Keratinocyte (primary cell): ENCODE measurements around the gene IL17RD. TPM values are rescaled to one million over a fixed set of nuclear protein-coding genes. Genes with fewer than 3 reads are reported as not detected.

Experiments used
- DNase-seq: peaks from one replicate; pipeline ENCODE4 v3.0.0-alpha.2; 2011; ENCODE audit warnings: low read depth, missing footprints, low spot score
- FAIRE-seq: peaks from 2 replicates; lab custom pipeline; 2011; peaks lifted over from hg19 to GRCh38; lab: Jason Lieb, UNC
- H2AFZ ChIP-seq: 2 replicates; pipeline ENCODE4 v1.6.0; 2012; ENCODE audit warnings: low read length, control low read depth, inconsistent platforms; ENCODE audit not compliant: control insufficient read depth
- H3K27ac ChIP-seq: 2 replicates; pipeline ENCODE4 v1.5.1; 2011; ENCODE audit warnings: low read length; ENCODE audit not compliant: control insufficient read depth, insufficient read depth
- H3K27me3 ChIP-seq: 3 replicates; pipeline ENCODE4 v1.6.0; 2011; ENCODE audit warnings: low read length; ENCODE audit not compliant: control insufficient read depth, insufficient read depth; ENCODE audit errors: extremely low read depth
- H3K36me3 ChIP-seq, 2 experiments: 2 replicates in 1 of 2; 3 replicates in 1 of 2; pipeline ENCODE4 v1.5.1; 2011; ENCODE audit warnings: low read length in 2 of 2, mild to moderate bottlenecking in 1 of 2; ENCODE audit not compliant: control insufficient read depth in 2 of 2, insufficient read depth in 2 of 2; ENCODE audit errors: extremely low read depth in 1 of 2
- H3K4me1 ChIP-seq: 3 replicates; pipeline ENCODE4 v1.5.1; 2011; ENCODE audit warnings: low read length; ENCODE audit not compliant: control insufficient read depth, insufficient read depth; ENCODE audit errors: extremely low read depth
- H3K4me2 ChIP-seq: 3 replicates; pipeline ENCODE4 v1.6.0; 2011; ENCODE audit warnings: low read depth, low read length; ENCODE audit not compliant: control insufficient read depth, insufficient read depth; ENCODE audit errors: extremely low read depth
- H3K4me3 ChIP-seq, 3 experiments: fragments of 200-600 bp in 1 of 3; sonication (generic) in 1 of 3; 2 replicates in 2 of 3; 3 replicates in 1 of 3; pipeline ENCODE4 v1.5.1; 2011 to 2016; ENCODE audit warnings: low read length in 3 of 3, mild to moderate bottlenecking in 3 of 3, control low read depth in 2 of 3, inconsistent platforms in 1 of 3, low read depth in 1 of 3, mixed read lengths in 1 of 3, mixed run types in 1 of 3, moderate library complexity in 1 of 3; ENCODE audit not compliant: control insufficient read depth in 2 of 3, insufficient read depth in 2 of 3; ENCODE audit errors: extremely low read depth in 1 of 3
- H3K79me2 ChIP-seq: 2 replicates; pipeline ENCODE4 v1.6.0; 2012; ENCODE audit warnings: low read length; ENCODE audit not compliant: control insufficient read depth, insufficient read depth
- H3K9ac ChIP-seq: 3 replicates; pipeline ENCODE4 v1.6.0; 2011; ENCODE audit warnings: low read length; ENCODE audit not compliant: control insufficient read depth, insufficient read depth; ENCODE audit errors: extremely low read depth
- H3K9me1 ChIP-seq: 3 replicates; pipeline ENCODE4 v1.6.0; 2011; ENCODE audit warnings: low read length; ENCODE audit not compliant: control insufficient read depth, insufficient read depth; ENCODE audit errors: extremely low read depth
- H3K9me3 ChIP-seq: 2 replicates; pipeline ENCODE4 v1.5.1; 2012; ENCODE audit warnings: low read depth, low read length; ENCODE audit not compliant: control insufficient read depth
- H4K20me1 ChIP-seq: 3 replicates; pipeline ENCODE4 v1.6.0; 2011; ENCODE audit warnings: low read length; ENCODE audit not compliant: control insufficient read depth, insufficient read depth; ENCODE audit errors: extremely low read depth
- EZH2 ChIP-seq: IDR thresholded peaks from one replicate; pipeline ENCODE4 v1.6.1; 2012; ENCODE audit warnings: inconsistent platforms, mild to moderate bottlenecking, low read length, moderate library complexity
- dilution Hi-C: fragments of 300-500 bp; cut with MboI; formaldehyde crosslinking; loops from one replicate; pipeline ENCODE4 v1.7.0; 2020; ENCODE audit warnings: low sequenced_read_pairs; ENCODE audit not compliant: extremely low pct_ligation_motif_present
- polyA plus RNA-seq, 5 experiments: library from polyadenylated mRNA; depleted of rRNA in 3 of 5; stranded (reverse) in 3 of 5; stranded (forward) in 1 of 5; unstranded in 1 of 5; fragments of >200 nt; gene quantifications; 1 replicate in 1 of 5; 2 replicates in 3 of 5; 3 replicates in 1 of 5; pipeline versions ENCODE4 v1.2.1 to v1.2.3, GENCODE V29; 2011 to 2012; ENCODE audit warnings: missing spikeins in 2 of 5, low read depth in 1 of 5, low replicate concordance in 1 of 5
- TF ChIP-seq, protein P1 (sequence below), 3 experiments: IDR thresholded peaks in 1 of 3; conservative IDR thresholded peaks in 1 of 3; optimal IDR thresholded peaks in 1 of 3; 2 replicates in 2 of 3; 3 replicates in 1 of 3; pipeline versions ENCODE3 to v1.5.1; 2011; ENCODE audit warnings: low read length in 3 of 3, mild to moderate bottlenecking in 3 of 3, moderate library complexity in 2 of 3, control low read depth in 1 of 3, inconsistent platforms in 1 of 3; ENCODE audit not compliant: insufficient read depth in 2 of 3; ENCODE audit errors: extremely low read depth in 1 of 3

Gene IL17RD
- polyA plus RNA-seq, 1 donor (not counting 4 experiments of a cell fraction or from before 2014, with no cell fraction given) = 1.4 TPM

GRCh38 chr3:57160765-57161538 is 4.2 kb downstream of the IL17RD start:
- no peak for DNase-seq
- Histone ChIP-seq H3K4me1 (no peaks in the 10 kb centered on the region), H3K9me3 (no peaks in the 10 kb centered on the region), H4K20me1 (peaks cover 3% of the 10 kb centered on the region), H3K27ac (no peak overlapping the region), H3K79me2 (no peaks in the 10 kb centered on the region), H3K36me3 (no peaks in the 10 kb centered on the region), H3K4me3 (no peak overlapping the region), H3K27me3 (peaks cover 18% of the 10 kb centered on the region), H3K9me1 (no peaks in the 10 kb centered on the region), H3K9ac (no peak overlapping the region), H3K4me2 (no peak overlapping the region), H2AFZ (no peak overlapping the region)
- dilution Hi-C loops = no loop called here
- TF ChIP-seq, protein P1, sequence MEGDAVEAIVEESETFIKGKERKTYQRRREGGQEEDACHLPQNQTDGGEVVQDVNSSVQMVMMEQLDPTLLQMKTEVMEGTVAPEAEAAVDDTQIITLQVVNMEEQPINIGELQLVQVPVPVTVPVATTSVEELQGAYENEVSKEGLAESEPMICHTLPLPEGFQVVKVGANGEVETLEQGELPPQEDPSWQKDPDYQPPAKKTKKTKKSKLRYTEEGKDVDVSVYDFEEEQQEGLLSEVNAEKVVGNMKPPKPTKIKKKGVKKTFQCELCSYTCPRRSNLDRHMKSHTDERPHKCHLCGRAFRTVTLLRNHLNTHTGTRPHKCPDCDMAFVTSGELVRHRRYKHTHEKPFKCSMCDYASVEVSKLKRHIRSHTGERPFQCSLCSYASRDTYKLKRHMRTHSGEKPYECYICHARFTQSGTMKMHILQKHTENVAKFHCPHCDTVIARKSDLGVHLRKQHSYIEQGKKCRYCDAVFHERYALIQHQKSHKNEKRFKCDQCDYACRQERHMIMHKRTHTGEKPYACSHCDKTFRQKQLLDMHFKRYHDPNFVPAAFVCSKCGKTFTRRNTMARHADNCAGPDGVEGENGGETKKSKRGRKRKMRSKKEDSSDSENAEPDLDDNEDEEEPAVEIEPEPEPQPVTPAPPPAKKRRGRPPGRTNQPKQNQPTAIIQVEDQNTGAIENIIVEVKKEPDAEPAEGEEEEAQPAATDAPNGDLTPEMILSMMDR (optimal IDR thresholded peaks at IDR 0.05 in 1 of 3, IDR thresholded peaks at IDR 0.05 in 1 of 3, conservative IDR thresholded peaks at IDR 0.05 in 1 of 3; ENCODE audit: extremely low read depth in 1 of 3, insufficient read depth in 2 of 3, low read length in 3 of 3) = no peak
- no peak for TF ChIP-seq EZH2
- no peak for FAIRE-seq

- Histone ChIP-seq H3K36me3 (no peaks in the 10 kb centered on the region), H4K20me1 (peaks cover 3% of the 10 kb centered on the region), H3K9me1 (no peaks in the 10 kb centered on the region), H3K79me2 (no peaks in the 10 kb centered on the region), H3K9ac (no peak overlapping the region), H3K4me2 (no peak overlapping the region), H3K9me3 (no peaks in the 10 kb centered on the region), H3K27ac (no peak overlapping the region), H2AFZ (no peak overlapping the region), H3K27me3 (peaks cover 18% of the 10 kb centered on the region), H3K4me1 (no peaks in the 10 kb centered on the region), H3K4me3 (no peak overlapping the region)
- FAIRE-seq (no peak), DNase-seq (no peak)
- TF ChIP-seq, protein P1 (optimal IDR thresholded peaks at IDR 0.05 in 1 of 3, IDR thresholded peaks at IDR 0.05 in 1 of 3, conservative IDR thresholded peaks at IDR 0.05 in 1 of 3; ENCODE audit: extremely low read depth in 1 of 3, insufficient read depth in 2 of 3, low read length in 3 of 3) = no peak
- TF ChIP-seq EZH2 = no peak
- dilution Hi-C loops = no loop called here
Observed at GRCh38 chr3:57160076-57160764, 4.9 kb downstream of the IL17RD start.
